ENCODE measurements around the gene CTBP2. TPM values are rescaled to one million over a fixed set of nuclear protein-coding genes. Genes with fewer than 3 reads are reported as not detected.

Gene CTBP2
- total RNA-seq, 2 experiments from 2014 or later = 0.17 TPM; not detected in 1

GRCh38 chr10:124956764-124957163 is 203.6 kb downstream of the CTBP2 start:
- CTCF ChIA-PET = no interaction called here
- no peaks in the 10 kb centered on the region for H3K27me3 Mint-ChIP-seq
- peaks cover 44% of the 10 kb centered on the region for H3K36me3 Mint-ChIP-seq (ENCODE audit: low read depth)
- no peak for DNase-seq
- TF ChIP-seq CTCF (IDR thresholded peaks at IDR 0.05) = no peak
- no peaks in the 10 kb centered on the region for H3K27me3 ChIP-seq (ENCODE audit: control insufficient read depth in 1 of 2, insufficient read depth in 2 of 2, low read length in 2 of 2)
- no peak overlapping the region for H3K4me3 ChIP-seq (ENCODE audit: low read length)
- no peak overlapping the region for H3K4me3 Mint-ChIP-seq
- peaks cover 4% of the 10 kb centered on the region for H3K36me3 ChIP-seq (ENCODE audit: insufficient read depth, low read length)
- intact Hi-C loops (cut with DNase I, micrococcal nuclease) = no loop called here
- H3K9me3 ChIP-seq (ENCODE audit: control insufficient read depth in 1 of 2, insufficient read depth in 1 of 2, low read length in 2 of 2) = no peaks in the 10 kb centered on the region
- H3K27ac Mint-ChIP-seq = peak overlapping the region; percentile 15
- H3K27ac ChIP-seq (ENCODE audit: low read depth in 1 of 2, low read length in 2 of 2) = no peak overlapping the region
- POLR2A ChIA-PET = interaction anchor here (0.7 kb wide), 1 partner anchor 33 kb away, joined by 4 read pairs; no protein-coding TSS in a partner anchor
- ATAC-seq (ENCODE audit: poor library complexity) = no peak
- H3K4me1 ChIP-seq (ENCODE audit: insufficient read depth, low read length) = peaks cover 13% of the 10 kb centered on the region
- peaks cover 73% of the 10 kb centered on the region for H3K4me1 Mint-ChIP-seq (ENCODE audit: low read depth)
- H3K9me3 Mint-ChIP-seq = no peaks in the 10 kb centered on the region

- Histone ChIP-seq H3K27ac (ENCODE audit: low read depth in 1 of 2, low read length in 2 of 2) (no peak overlapping the region), H3K9me3 (ENCODE audit: control insufficient read depth in 1 of 2, insufficient read depth in 1 of 2, low read length in 2 of 2) (no peaks in the 10 kb centered on the region), H3K4me1 (ENCODE audit: insufficient read depth, low read length) (peaks cover 13% of the 10 kb centered on the region), H3K4me3 (ENCODE audit: low read length) (no peak overlapping the region), H3K36me3 (ENCODE audit: insufficient read depth, low read length) (peaks cover 4% of the 10 kb centered on the region), H3K27me3 (ENCODE audit: control insufficient read depth in 1 of 2, insufficient read depth in 2 of 2, low read length in 2 of 2) (no peaks in the 10 kb centered on the region)
- H3K27me3 Mint-ChIP-seq = no peaks in the 10 kb centered on the region
- no peak for ATAC-seq (ENCODE audit: poor library complexity)
- DNase-seq = no peak
- no peaks in the 10 kb centered on the region for H3K9me3 Mint-ChIP-seq
- H3K27ac Mint-ChIP-seq = no peak overlapping the region
- ChIA-PET POLR2A (no interaction called here), CTCF (interaction anchor here (1.0 kb wide), 1 partner anchor 12 kb away, joined by 4 read pairs; no protein-coding TSS in a partner anchor)
- H3K4me1 Mint-ChIP-seq (ENCODE audit: low read depth) = peaks cover 67% of the 10 kb centered on the region
- peaks cover 44% of the 10 kb centered on the region for H3K36me3 Mint-ChIP-seq (ENCODE audit: low read depth)
- no peak for TF ChIP-seq CTCF (IDR thresholded peaks at IDR 0.05)
- no peak overlapping the region for H3K4me3 Mint-ChIP-seq
- intact Hi-C loops (cut with DNase I, micrococcal nuclease) = no loop called here
These were observed 204.5 kb downstream of the CTBP2 start for GRCh38 chr10:124955868-124956267.

- H3K4me3 ChIP-seq (ENCODE audit: low read length) = no peak overlapping the region
- H3K4me3 Mint-ChIP-seq = no peak overlapping the region
- POLR2A ChIA-PET = no interaction called here
These were observed 205.1 kb downstream of the CTBP2 start for GRCh38 chr10:124955243-124955642.

More at GRCh38 chr10:124955243-124955642, 205.1 kb downstream of the CTBP2 start:
- DNase-seq (no peak), ATAC-seq (ENCODE audit: poor library complexity) (no peak)
- Mint-ChIP-seq H3K9me3 (no peaks in the 10 kb centered on the region), H3K36me3 (ENCODE audit: low read depth) (peaks cover 44% of the 10 kb centered on the region), H3K27ac (no peak overlapping the region), H3K4me1 (ENCODE audit: low read depth) (peaks cover 63% of the 10 kb centered on the region), H3K27me3 (no peaks in the 10 kb centered on the region)
- no peaks in the 10 kb centered on the region for H3K27me3 ChIP-seq (ENCODE audit: control insufficient read depth in 1 of 2, insufficient read depth in 2 of 2, low read length in 2 of 2)
- H3K27ac ChIP-seq (ENCODE audit: low read depth in 1 of 2, low read length in 2 of 2) = no peak overlapping the region
- no peaks in the 10 kb centered on the region for H3K9me3 ChIP-seq (ENCODE audit: control insufficient read depth in 1 of 2, insufficient read depth in 1 of 2, low read length in 2 of 2)
- TF ChIP-seq CTCF (IDR thresholded peaks at IDR 0.05) = no peak
- intact Hi-C loops (cut with DNase I, micrococcal nuclease) = no loop called here
- peaks cover 4% of the 10 kb centered on the region for H3K36me3 ChIP-seq (ENCODE audit: insufficient read depth, low read length)
- CTCF ChIA-PET = no interaction called here
- H3K4me1 ChIP-seq (ENCODE audit: insufficient read depth, low read length) = peaks cover 13% of the 10 kb centered on the region

All from CD4-positive, alpha-beta T cell (primary cell).